ENCODE data around the gene DCUN1D4. TPM values are rescaled to one million over a fixed set of nuclear protein-coding genes. Genes with fewer than 3 reads are reported as not detected.

DCUN1D4 gene
- total and polyA plus RNA-seq, 4 donors: 15.2 to 33.9 (median 21.8) TPM

DNA sequence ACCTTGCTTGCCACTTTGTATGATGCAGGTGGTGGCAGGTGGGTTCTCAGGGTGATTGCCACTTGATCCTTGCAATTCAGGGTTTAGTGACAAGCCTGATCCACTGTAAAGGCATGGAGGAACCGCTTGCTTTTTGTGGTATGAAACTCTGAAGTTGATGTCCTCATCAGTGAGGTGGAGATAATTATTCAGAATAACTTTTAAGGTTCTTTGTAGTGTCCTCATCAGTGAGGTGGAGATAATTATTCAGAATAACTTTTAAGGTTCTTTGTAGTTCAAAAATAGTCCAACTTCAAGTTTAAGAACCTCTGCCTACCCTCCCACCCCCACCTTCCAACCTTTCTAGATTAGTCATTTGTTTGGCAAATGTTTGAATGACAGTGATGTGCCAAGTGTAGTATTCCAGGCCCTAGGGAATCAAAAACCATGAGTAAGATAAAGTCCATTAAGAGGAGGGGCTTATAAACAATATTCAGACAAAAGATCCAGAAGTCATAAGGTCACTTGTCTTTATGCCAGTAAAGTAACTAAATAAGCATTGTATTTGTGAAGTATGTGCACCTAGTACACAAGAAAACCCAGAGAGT, 51.2 kb downstream of the DCUN1D4 start:
- Histone ChIP-seq H3K36me3 (ENCODE audit: control insufficient read depth in 4 of 4, insufficient read depth in 3 of 4, low read depth in 1 of 4, low read length in 3 of 4) (peaks cover 0 to 33% (median 23%) of the 10 kb centered on the region in 4 donors), H3K27ac (ENCODE audit: low read depth in 1 of 2, low read length in 2 of 2) (peak overlapping the region; percentile 8 to 25)
- 99% methylated on average over 1 of the region's 1 CpG for WGBS

More for the DNA sequence above, 51.2 kb downstream of the DCUN1D4 start:
- Histone ChIP-seq H3K9ac (ENCODE audit: low read depth in 1 of 2, low read length in 2 of 2) (no peak overlapping the region), H3K4me1 (ENCODE audit: control insufficient read depth in 4 of 4, insufficient read depth in 4 of 4, low read length in 3 of 4) (peaks cover 9 to 33% (median 18%) of the 10 kb centered on the region in 4 donors), H3K9me3 (ENCODE audit: control insufficient read depth in 4 of 4, low read length in 3 of 4) (no peaks in the 10 kb centered on the region), H3K4me3 (ENCODE audit: low read depth in 1 of 3, low read length in 3 of 3) (no peak overlapping the region), H3K27me3 (ENCODE audit: control insufficient read depth in 4 of 4, insufficient read depth in 4 of 4, low read length in 3 of 4) (no peaks in the 10 kb centered on the region)
- TF ChIP-seq HNF4A (conservative IDR thresholded peaks at IDR 0.05): peak; percentile 63 to 65
- TF ChIP-seq YY1 (IDR thresholded peaks at IDR 0.05): no peak
- TF ChIP-seq MAX (IDR thresholded peaks at IDR 0.05): no peak
- peak in 1 of 2 donors; percentile 26 for TF ChIP-seq JUND (IDR thresholded peaks at IDR 0.05)
- no peak for TF ChIP-seq HNF4G (IDR thresholded peaks at IDR 0.05)
- peak in 1 of 2 donors; percentile 9 for TF ChIP-seq RAD21 (IDR thresholded peaks at IDR 0.05)
- TF ChIP-seq FOXA2 (IDR thresholded peaks at IDR 0.05): no peak
- peak; percentile 45 for TF ChIP-seq SP1 (IDR thresholded peaks at IDR 0.05)
- no peak for TF ChIP-seq TAF1 (conservative IDR thresholded peaks at IDR 0.05)
- TF ChIP-seq GABPA (IDR thresholded peaks at IDR 0.05 in 1 of 2, conservative IDR thresholded peaks at IDR 0.05 in 1 of 2): no peak
- TF ChIP-seq FOXA1 (IDR thresholded peaks at IDR 0.05): no peak
- TF ChIP-seq EGR1 (IDR thresholded peaks at IDR 0.05; ENCODE audit: low read depth in 2 of 2): no peak
- TF ChIP-seq, protein P1, sequence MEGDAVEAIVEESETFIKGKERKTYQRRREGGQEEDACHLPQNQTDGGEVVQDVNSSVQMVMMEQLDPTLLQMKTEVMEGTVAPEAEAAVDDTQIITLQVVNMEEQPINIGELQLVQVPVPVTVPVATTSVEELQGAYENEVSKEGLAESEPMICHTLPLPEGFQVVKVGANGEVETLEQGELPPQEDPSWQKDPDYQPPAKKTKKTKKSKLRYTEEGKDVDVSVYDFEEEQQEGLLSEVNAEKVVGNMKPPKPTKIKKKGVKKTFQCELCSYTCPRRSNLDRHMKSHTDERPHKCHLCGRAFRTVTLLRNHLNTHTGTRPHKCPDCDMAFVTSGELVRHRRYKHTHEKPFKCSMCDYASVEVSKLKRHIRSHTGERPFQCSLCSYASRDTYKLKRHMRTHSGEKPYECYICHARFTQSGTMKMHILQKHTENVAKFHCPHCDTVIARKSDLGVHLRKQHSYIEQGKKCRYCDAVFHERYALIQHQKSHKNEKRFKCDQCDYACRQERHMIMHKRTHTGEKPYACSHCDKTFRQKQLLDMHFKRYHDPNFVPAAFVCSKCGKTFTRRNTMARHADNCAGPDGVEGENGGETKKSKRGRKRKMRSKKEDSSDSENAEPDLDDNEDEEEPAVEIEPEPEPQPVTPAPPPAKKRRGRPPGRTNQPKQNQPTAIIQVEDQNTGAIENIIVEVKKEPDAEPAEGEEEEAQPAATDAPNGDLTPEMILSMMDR (IDR thresholded peaks at IDR 0.05; ENCODE audit: low read depth, low read length, missing input control): no peak
- no peak for TF ChIP-seq ATF3 (IDR thresholded peaks at IDR 0.05)
- peak; percentile 8 for TF ChIP-seq ZBTB33 (IDR thresholded peaks at IDR 0.05)
- peak in 1 of 2 donors; percentile 33 for TF ChIP-seq RXRA (IDR thresholded peaks at IDR 0.05)
- TF ChIP-seq, protein P2, sequence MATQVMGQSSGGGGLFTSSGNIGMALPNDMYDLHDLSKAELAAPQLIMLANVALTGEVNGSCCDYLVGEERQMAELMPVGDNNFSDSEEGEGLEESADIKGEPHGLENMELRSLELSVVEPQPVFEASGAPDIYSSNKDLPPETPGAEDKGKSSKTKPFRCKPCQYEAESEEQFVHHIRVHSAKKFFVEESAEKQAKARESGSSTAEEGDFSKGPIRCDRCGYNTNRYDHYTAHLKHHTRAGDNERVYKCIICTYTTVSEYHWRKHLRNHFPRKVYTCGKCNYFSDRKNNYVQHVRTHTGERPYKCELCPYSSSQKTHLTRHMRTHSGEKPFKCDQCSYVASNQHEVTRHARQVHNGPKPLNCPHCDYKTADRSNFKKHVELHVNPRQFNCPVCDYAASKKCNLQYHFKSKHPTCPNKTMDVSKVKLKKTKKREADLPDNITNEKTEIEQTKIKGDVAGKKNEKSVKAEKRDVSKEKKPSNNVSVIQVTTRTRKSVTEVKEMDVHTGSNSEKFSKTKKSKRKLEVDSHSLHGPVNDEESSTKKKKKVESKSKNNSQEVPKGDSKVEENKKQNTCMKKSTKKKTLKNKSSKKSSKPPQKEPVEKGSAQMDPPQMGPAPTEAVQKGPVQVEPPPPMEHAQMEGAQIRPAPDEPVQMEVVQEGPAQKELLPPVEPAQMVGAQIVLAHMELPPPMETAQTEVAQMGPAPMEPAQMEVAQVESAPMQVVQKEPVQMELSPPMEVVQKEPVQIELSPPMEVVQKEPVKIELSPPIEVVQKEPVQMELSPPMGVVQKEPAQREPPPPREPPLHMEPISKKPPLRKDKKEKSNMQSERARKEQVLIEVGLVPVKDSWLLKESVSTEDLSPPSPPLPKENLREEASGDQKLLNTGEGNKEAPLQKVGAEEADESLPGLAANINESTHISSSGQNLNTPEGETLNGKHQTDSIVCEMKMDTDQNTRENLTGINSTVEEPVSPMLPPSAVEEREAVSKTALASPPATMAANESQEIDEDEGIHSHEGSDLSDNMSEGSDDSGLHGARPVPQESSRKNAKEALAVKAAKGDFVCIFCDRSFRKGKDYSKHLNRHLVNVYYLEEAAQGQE (IDR thresholded peaks at IDR 0.05): no peak
- TF ChIP-seq NR2F2 (IDR thresholded peaks at IDR 0.05): no peak
- no peak for DNase-seq (ENCODE audit: low spot score)

Data from liver (tissue), 9 donors.